IMR-90 (cell line): Measurements from ENCODE around the gene TGM1. TPM values are rescaled to one million over a fixed set of nuclear protein-coding genes. Genes with fewer than 3 reads are reported as not detected.
"Not testable (repeated sequence)": the region's sequence is repeated elsewhere in the genome, so short reads cannot be mapped to it uniquely, and the experiment has no call there.

Experiments used
- ATAC-seq: fragments of 200-7000 bp; cut with Tn5 transposase; 2 replicates; pipeline ENCODE4 v1.9.1; 2020; ENCODE audit warnings: low read depth, mild to moderate bottlenecking, moderate library complexity
- BruUV-seq: library from RNA; stranded (reverse); fragments of 400-500 nt; replicated peaks from 2 replicates; lab custom pipeline; 2021; lab: Mats Ljungman, UMichigan
- CTCF ChIA-PET: fragments of 300-600 bp; formaldehyde crosslinking; extraction: SDS; loops from one replicate; lab custom pipeline; 2021; ENCODE audit warnings: antibody characterized with exemption; lab: Yijun Ruan, JAX
- POLR2A ChIA-PET: fragments of 300-600 bp; sonication (Branson Sonifier 250); formaldehyde crosslinking; loops from one replicate; lab custom pipeline; 2022; ENCODE audit warnings: antibody characterized with exemption; ENCODE audit not compliant: unreplicated experiment; lab: Charles Lee
- DNase-seq: peaks from one replicate; pipeline ENCODE4 v3.0.0; 2013
- H2AFZ ChIP-seq: replicated peaks from 2 replicates; pipeline ENCODE3; 2013; ENCODE audit warnings: low read length, mild to moderate bottlenecking; ENCODE audit not compliant: poor library complexity
- H2AK5ac ChIP-seq: 2 replicates; pipeline ENCODE4 v1.6.1; 2013; ENCODE audit warnings: low read depth, low read length, inconsistent platforms
- H2AK9ac ChIP-seq: replicated peaks from 2 replicates; pipeline ENCODE3; 2013; ENCODE audit warnings: mild to moderate bottlenecking, low read depth, low read length, moderate library complexity; ENCODE audit not compliant: poor library complexity
- H2BK120ac ChIP-seq: 2 replicates; pipeline ENCODE4 v1.6.1; 2013; ENCODE audit warnings: low read depth, low read length, inconsistent platforms
- H2BK15ac ChIP-seq: 3 replicates; pipeline ENCODE4 v1.6.1; 2013; ENCODE audit warnings: low read depth, low read length, inconsistent platforms
- H2BK20ac ChIP-seq: 2 replicates; pipeline ENCODE4 v1.6.1; 2013; ENCODE audit warnings: low read depth, mild to moderate bottlenecking, inconsistent platforms, low read length, moderate library complexity
- H2BK5ac ChIP-seq: 2 replicates; pipeline ENCODE4 v1.6.1; 2013; ENCODE audit warnings: mild to moderate bottlenecking, low read depth, low read length, inconsistent platforms; ENCODE audit not compliant: poor library complexity, severe bottlenecking
- H3K14ac ChIP-seq: replicated peaks from 2 replicates; pipeline ENCODE4 v1.6.1; 2013; ENCODE audit warnings: low read depth, low read length, inconsistent platforms
- H3K18ac ChIP-seq: 2 replicates; pipeline ENCODE4 v1.6.1; 2013; ENCODE audit warnings: low read depth, low read length, control low read depth
- H3K23ac ChIP-seq: 2 replicates; pipeline ENCODE4 v1.6.1; 2013; ENCODE audit warnings: low read depth, low read length, inconsistent platforms
- H3K27ac ChIP-seq: 2 replicates; pipeline ENCODE4 v1.5.1; 2013; ENCODE audit warnings: mild to moderate bottlenecking, control low read depth, low read length; ENCODE audit not compliant: insufficient read depth
- H3K27me3 ChIP-seq: 2 replicates; pipeline ENCODE4 v1.6.1; 2013; ENCODE audit warnings: low read length; ENCODE audit not compliant: control insufficient read depth, insufficient read depth
- H3K36me3 ChIP-seq: 2 replicates; pipeline ENCODE4 v1.6.1; 2013; ENCODE audit warnings: low read length, mixed read lengths; ENCODE audit not compliant: control insufficient read depth, insufficient read depth
- H3K4ac ChIP-seq: 2 replicates; pipeline ENCODE4 v1.6.1; 2013; ENCODE audit warnings: low read depth, low read length, inconsistent platforms
- H3K4me1 ChIP-seq: 2 replicates; pipeline ENCODE4 v1.6.1; 2013; ENCODE audit warnings: low read length, mixed read lengths; ENCODE audit not compliant: control insufficient read depth, insufficient read depth
- H3K4me2 ChIP-seq: 2 replicates; pipeline ENCODE4 v1.6.1; 2013; ENCODE audit warnings: low read depth, mild to moderate bottlenecking, control low read depth, low read length, moderate library complexity
- H3K4me3 ChIP-seq: 2 replicates; pipeline ENCODE4 v1.5.1; 2013; ENCODE audit warnings: low read depth, mild to moderate bottlenecking, control low read depth, low read length, moderate library complexity; ENCODE audit not compliant: insufficient read depth
- H3K56ac ChIP-seq: 2 replicates; pipeline ENCODE4 v1.6.1; 2013; ENCODE audit warnings: low read length, inconsistent platforms; ENCODE audit not compliant: insufficient read depth; ENCODE audit errors: extremely low read depth
- H3K79me1 ChIP-seq, 2 experiments: 2 replicates each; pipeline ENCODE4 v1.6.1; 2013; ENCODE audit warnings: low read length in 2 of 2, inconsistent platforms in 1 of 2, low read depth in 1 of 2
- H3K9ac ChIP-seq: 2 replicates; pipeline ENCODE4 v1.6.1; 2013; ENCODE audit warnings: low read depth, low read length, control low read depth
- H3K9me1 ChIP-seq: 2 replicates; pipeline ENCODE4 v1.6.1; 2013; ENCODE audit warnings: low read length, inconsistent platforms; ENCODE audit not compliant: insufficient read depth
- H3K9me3 ChIP-seq: 2 replicates; pipeline ENCODE4 v1.6.1; 2013; ENCODE audit warnings: low read length; ENCODE audit not compliant: control insufficient read depth, insufficient read depth
- H4K20me1 ChIP-seq: 2 replicates; pipeline ENCODE4 v1.6.1; 2013; ENCODE audit warnings: low read length, inconsistent platforms; ENCODE audit not compliant: insufficient read depth
- H4K5ac ChIP-seq: 2 replicates; pipeline ENCODE4 v1.6.1; 2013; ENCODE audit warnings: mild to moderate bottlenecking, low read depth, low read length, control low read depth
- H4K8ac ChIP-seq, 2 experiments: 2 replicates each; pipeline ENCODE4 v1.6.1; 2013; ENCODE audit warnings: low read depth in 2 of 2, low read length in 2 of 2, control low read depth in 1 of 2, inconsistent platforms in 1 of 2
- H4K91ac ChIP-seq: 2 replicates; pipeline ENCODE4 v1.6.1; 2013; ENCODE audit warnings: low read depth, low read length, inconsistent platforms; ENCODE audit not compliant: insufficient read depth
- BHLHE40 ChIP-seq: fragments of 150-350 bp; IDR thresholded peaks from 2 replicates; pipeline ENCODE4 v1.6.1; 2016; ENCODE audit warnings: mild to moderate bottlenecking, low read depth, low read length
- MAFK ChIP-seq: IDR thresholded peaks from 2 replicates; pipeline ENCODE4 v1.6.1; 2012; ENCODE audit warnings: low read depth, low read length, improper control_type of control experiment
- WGBS, 2 experiments: methylation state at CpG; one replicate each; pipeline versions ENCODE4 v1.1.5 to v1.1.7; 2013; ENCODE audit warnings: missing lambda C conversion rate in 2 of 2; ENCODE audit not compliant: insufficient read length in 1 of 2; ENCODE audit errors: extremely low coverage in 2 of 2; 5-methylcytosine and 5-hydroxymethylcytosine counted together
- dilution Hi-C: fragments of 300-500 bp; cut with HindIII; formaldehyde crosslinking; loops from one replicate; pipeline ENCODE4 v1.14.3; 2018; ENCODE audit warnings: low sequenced_read_pairs; ENCODE audit not compliant: unreplicated experiment
- in situ Hi-C: fragments of 300-500 bp; cut with MboI; formaldehyde crosslinking; loops from 3 replicates; pipeline ENCODE4 v1.14.3; 2019; ENCODE audit warnings: low sequenced_read_pairs, inconsistent platforms, mixed read lengths
- intact Hi-C: fragments of 100-400 bp; cut with micrococcal nuclease; formaldehyde crosslinking; loops from 2 replicates; pipeline ENCODE4 v1.10.0; 2022
- polyA plus RNA-seq, 3 experiments: library from polyadenylated mRNA; depleted of rRNA; stranded (reverse); fragments of >200 nt; gene quantifications; 2 replicates each; pipeline ENCODE4 v1.2.3, GENCODE V29; 2012; ENCODE audit warnings: low replicate concordance in 1 of 3
- total RNA-seq: library from RNA; depleted of rRNA; stranded (reverse); fragments of >200 nt; gene quantifications from 2 replicates; pipeline ENCODE4 v1.2.3, GENCODE V29; 2012

TGM1 gene
- total and polyA plus RNA-seq, 2 of the 4 experiments (the other 2 are of a cell fraction), result 0.72 to 3.3 TPM

GRCh38 chr14:24219080-24219479, 43.9 kb downstream of the TGM1 start:
- H4K91ac ChIP-seq, result no peak overlapping the region
- intact Hi-C loops, result loop anchor here (10.0 kb wide), 1 partner anchor 216 kb away; no protein-coding TSS in a partner anchor
- H3K4ac ChIP-seq, result no peak overlapping the region
- no peak overlapping the region for H2AK9ac ChIP-seq
- H3K18ac ChIP-seq, result no peak overlapping the region
- dilution Hi-C loops, result no loop called here
- H3K4me3 ChIP-seq, result no peak overlapping the region
- no peak overlapping the region for H2AK5ac ChIP-seq
- no peak for TF ChIP-seq MAFK
- no peak for TF ChIP-seq BHLHE40
- no peak overlapping the region for H2BK5ac ChIP-seq
- H2AFZ ChIP-seq, result no peak overlapping the region
- no peak for ATAC-seq
- CTCF ChIA-PET, result no interaction called here
- H3K27ac ChIP-seq, result no peak overlapping the region
- H3K4me1 ChIP-seq, result no peaks in the 10 kb centered on the region
- H3K36me3 ChIP-seq, result peaks cover 6% of the 10 kb centered on the region
- no TSS peak for BruUV-seq
- no peak overlapping the region for H3K14ac ChIP-seq
- no peak overlapping the region for H2BK20ac ChIP-seq
- DNase-seq, result no peak
- H4K20me1 ChIP-seq, result no peaks in the 10 kb centered on the region; the same call in 1 of the 2 replicates
- no peak overlapping the region for H3K23ac ChIP-seq
- H4K8ac ChIP-seq, result no peak overlapping the region
- H3K9me1 ChIP-seq, result peaks cover 9% of the 10 kb centered on the region; the same call in 1 of the 2 replicates
- H2BK15ac ChIP-seq, result no peak overlapping the region
- no peak overlapping the region for H3K4me2 ChIP-seq
- H4K5ac ChIP-seq, result no peak overlapping the region
- H3K27me3 ChIP-seq, result no peaks in the 10 kb centered on the region
- H3K9me3 ChIP-seq, result no peaks in the 10 kb centered on the region
- H3K56ac ChIP-seq, result no peak overlapping the region
- H3K9ac ChIP-seq, result no peak overlapping the region
- in situ Hi-C loops, result no loop called here
- POLR2A ChIA-PET, result no interaction called here
- no CpG with 5 or more reads among the region's 4 CpGs for WGBS, 2 experiments
- H2BK120ac ChIP-seq, result no peak overlapping the region
- peaks cover 11 to 64% of the 10 kb centered on the region in 2 experiments for H3K79me1 ChIP-seq

GRCh38 chr14:24216876-24217275, 46.1 kb downstream of the TGM1 start:
- H4K8ac ChIP-seq, H3K4me3 ChIP-seq, H3K56ac ChIP-seq, H3K9me3 ChIP-seq, H3K23ac ChIP-seq, H3K27me3 ChIP-seq, H3K9ac ChIP-seq, in situ Hi-C loops, H2AFZ ChIP-seq, H2BK120ac ChIP-seq, H2BK15ac ChIP-seq, H4K91ac ChIP-seq, POLR2A ChIA-PET, H2BK5ac ChIP-seq, H4K5ac ChIP-seq, H4K20me1 ChIP-seq, DNase-seq, H3K36me3 ChIP-seq, H3K18ac ChIP-seq, H3K9me1 ChIP-seq, H2BK20ac ChIP-seq, dilution Hi-C loops, H2AK5ac ChIP-seq, H2AK9ac ChIP-seq, H3K4ac ChIP-seq, ATAC-seq, H3K4me1 ChIP-seq, H3K4me2 ChIP-seq, H3K27ac ChIP-seq, BruUV-seq, H3K14ac ChIP-seq: not testable (repeated sequence)
- intact Hi-C loops, result loop anchor here (1.0 to 10.0 kb wide), 3 partner anchors 15 to 218 kb away; partner anchors contain the start of genes GMPR2 and NEDD8
- no CpG with 5 or more reads among the region's 1 CpG for WGBS, 2 experiments
- CTCF ChIA-PET, result interaction anchor here (0.7 to 1.8 kb wide), 2 partner anchors 11 to 25 kb away, joined by 6 to 7 read pairs; partner anchors contain the start of gene TINF2
- peaks cover 11 to 68% of the 10 kb centered on the region in 2 experiments for H3K79me1 ChIP-seq
